ENCODE measurements around the gene NUP210.

NUP210 gene

DNA sequence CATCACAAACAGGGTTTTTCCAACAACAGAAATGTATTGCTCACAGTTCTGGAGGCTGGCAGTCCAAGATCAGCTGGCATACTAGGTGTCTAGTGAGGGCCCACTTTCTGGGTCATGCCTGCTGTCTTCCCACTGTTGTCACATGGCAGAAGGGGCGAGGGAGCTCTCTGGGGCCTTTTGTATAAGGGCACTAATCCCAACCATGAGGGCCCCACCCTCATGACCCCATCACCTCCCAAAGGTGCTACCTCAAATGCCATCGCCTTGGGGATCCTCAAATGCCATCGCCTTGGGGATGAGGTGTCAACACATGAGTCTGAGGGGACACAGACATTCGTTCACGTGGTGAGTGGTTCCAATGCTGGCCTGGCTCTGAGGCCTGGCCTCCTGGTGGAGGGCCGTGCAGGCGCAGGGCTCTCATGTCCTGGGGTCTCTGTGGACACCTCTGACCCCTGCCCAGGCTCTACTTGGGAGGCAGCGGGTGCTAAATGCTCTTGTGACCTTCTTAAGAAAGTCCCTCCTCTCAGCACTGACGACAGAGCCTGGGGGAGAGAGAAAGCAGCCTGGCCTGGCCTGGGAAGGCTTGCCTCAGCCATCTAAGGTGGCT, 16.8 kb downstream of the NUP210 start:
- TF ChIP-seq YY1 (IDR thresholded peaks at IDR 0.05; ENCODE audit: insufficient read depth, insufficient read length) (no peak), SUZ12 (IDR thresholded peaks at IDR 0.05; ENCODE audit: extremely low read depth, insufficient read depth, insufficient read length) (no peak), ZNF274 (IDR thresholded peaks at IDR 0.05; ENCODE audit: low read depth, low read length) (no peak)
- Histone ChIP-seq H3K36me3 (ENCODE audit: insufficient read depth, insufficient read length, low read length) (no peaks in the 10 kb centered on the region), H3K4me3 (ENCODE audit: insufficient read length, low read depth) (no peak overlapping the region), H3K4me1 (ENCODE audit: insufficient read depth, insufficient read length) (peaks cover 13% of the 10 kb centered on the region), H3K27me3 (ENCODE audit: insufficient read depth, insufficient read length) (no peaks in the 10 kb centered on the region), H3K9ac (ENCODE audit: insufficient read length, low read depth) (peak overlapping the region; percentile 58), H3K9me3 (ENCODE audit: insufficient read depth, low read length) (peaks cover 9% of the 10 kb centered on the region; the same call in 1 of the 2 replicates)
- DNase-seq (ENCODE audit: low read depth, low spot score): no peak

DNA sequence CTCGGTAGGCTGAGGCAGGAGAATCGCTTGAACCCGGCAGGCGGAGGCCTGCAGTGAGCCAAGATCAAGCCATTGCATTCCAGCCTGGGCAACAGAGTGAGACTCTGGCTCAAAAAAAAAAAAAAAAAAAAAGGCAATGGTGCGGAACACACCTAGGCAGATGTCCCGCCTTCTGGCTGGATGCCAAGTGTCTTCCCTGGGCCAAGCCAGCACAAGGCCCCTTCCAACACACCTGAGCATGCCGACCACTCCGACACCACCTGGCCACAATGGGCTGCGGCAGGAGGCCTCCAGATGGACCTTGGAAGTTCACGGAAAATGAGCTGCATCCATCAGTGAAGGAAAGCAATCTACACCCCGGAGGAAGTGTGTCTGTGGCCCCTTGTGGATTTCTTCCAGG, 19.0 kb downstream of the NUP210 start:
- H3K4me1 ChIP-seq (ENCODE audit: insufficient read depth, insufficient read length): peaks cover 18% of the 10 kb centered on the region
- DNase-seq (ENCODE audit: low read depth, low spot score): no peak
- no peak overlapping the region for H3K9ac ChIP-seq (ENCODE audit: insufficient read length, low read depth)
- H3K9me3 ChIP-seq (ENCODE audit: insufficient read depth, low read length): no peaks in the 10 kb centered on the region
- no peak overlapping the region for H3K4me3 ChIP-seq (ENCODE audit: insufficient read length, low read depth)
- no peaks in the 10 kb centered on the region for H3K27me3 ChIP-seq (ENCODE audit: insufficient read depth, insufficient read length)
- TF ChIP-seq YY1 (IDR thresholded peaks at IDR 0.05; ENCODE audit: insufficient read depth, insufficient read length): no peak
- TF ChIP-seq ZNF274 (IDR thresholded peaks at IDR 0.05; ENCODE audit: low read depth, low read length): no peak
- TF ChIP-seq SUZ12 (IDR thresholded peaks at IDR 0.05; ENCODE audit: extremely low read depth, insufficient read depth, insufficient read length): no peak
- H3K36me3 ChIP-seq (ENCODE audit: insufficient read depth, insufficient read length, low read length): no peaks in the 10 kb centered on the region

DNA sequence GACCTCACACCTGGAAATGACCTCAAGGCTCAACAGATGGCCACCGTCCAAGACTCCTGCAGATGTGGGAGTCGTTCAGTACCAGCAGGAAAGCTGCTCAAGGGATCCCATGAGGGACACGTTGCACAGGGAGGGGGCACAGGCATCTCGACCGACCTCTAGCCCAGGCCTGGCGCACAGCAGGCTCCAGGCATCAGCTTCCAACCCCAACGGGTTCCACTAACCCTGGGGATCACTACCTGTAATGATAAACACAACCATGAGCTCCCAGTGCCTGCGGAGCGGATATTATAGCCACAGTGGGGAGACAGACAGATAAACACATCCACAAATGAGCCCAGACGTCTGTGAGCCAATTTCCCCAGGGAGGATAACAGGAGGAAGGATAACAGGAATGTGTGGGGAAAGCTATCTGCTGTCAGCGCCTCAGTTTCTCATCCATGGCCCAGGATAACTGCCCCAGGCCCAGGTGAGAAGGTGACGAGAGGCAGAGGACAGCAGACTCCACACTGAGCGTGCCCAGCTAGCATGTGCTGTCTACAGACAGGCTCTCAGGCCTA, 19.9 kb downstream of the NUP210 start:
- no peak for DNase-seq (ENCODE audit: low read depth, low spot score)
- Histone ChIP-seq H3K4me3 (ENCODE audit: insufficient read length, low read depth) (no peak overlapping the region), H3K4me1 (ENCODE audit: insufficient read depth, insufficient read length) (peaks cover 17% of the 10 kb centered on the region), H3K27me3 (ENCODE audit: insufficient read depth, insufficient read length) (no peaks in the 10 kb centered on the region), H3K36me3 (ENCODE audit: insufficient read depth, insufficient read length, low read length) (no peaks in the 10 kb centered on the region), H3K9ac (ENCODE audit: insufficient read length, low read depth) (no peak overlapping the region), H3K9me3 (ENCODE audit: insufficient read depth, low read length) (no peaks in the 10 kb centered on the region)
- no peak for TF ChIP-seq ZNF274 (IDR thresholded peaks at IDR 0.05; ENCODE audit: low read depth, low read length)
- no peak for TF ChIP-seq YY1 (IDR thresholded peaks at IDR 0.05; ENCODE audit: insufficient read depth, insufficient read length)
- no peak for TF ChIP-seq SUZ12 (IDR thresholded peaks at IDR 0.05; ENCODE audit: extremely low read depth, insufficient read depth, insufficient read length)

DNA sequence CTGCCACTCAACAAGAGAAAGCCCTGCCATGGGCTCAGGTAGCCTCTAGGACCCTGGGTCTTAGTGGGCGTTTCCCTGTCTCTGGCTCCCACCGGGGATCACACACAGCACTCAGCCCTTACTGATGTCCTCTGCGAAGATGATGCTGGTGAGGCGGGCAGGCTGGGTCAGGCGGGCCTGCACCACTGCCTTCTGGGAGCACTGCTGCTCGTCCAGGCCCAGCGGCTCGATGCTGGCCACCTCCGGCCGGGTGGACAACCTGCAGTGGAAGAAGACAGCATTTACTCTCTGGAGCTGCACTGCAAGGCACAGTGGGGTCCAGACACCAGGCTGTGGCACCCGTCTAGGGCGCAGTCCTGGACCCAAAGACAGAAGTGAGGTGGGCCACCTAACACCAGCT, 20.5 kb downstream of the NUP210 start:
- no peaks in the 10 kb centered on the region for H3K9me3 ChIP-seq (ENCODE audit: insufficient read depth, low read length)
- no peak for DNase-seq (ENCODE audit: low read depth, low spot score)
- peaks cover 11% of the 10 kb centered on the region for H3K4me1 ChIP-seq (ENCODE audit: insufficient read depth, insufficient read length)
- H3K9ac ChIP-seq (ENCODE audit: insufficient read length, low read depth): no peak overlapping the region
- H3K27me3 ChIP-seq (ENCODE audit: insufficient read depth, insufficient read length): no peaks in the 10 kb centered on the region
- no peaks in the 10 kb centered on the region for H3K36me3 ChIP-seq (ENCODE audit: insufficient read depth, insufficient read length, low read length)
- TF ChIP-seq YY1 (IDR thresholded peaks at IDR 0.05; ENCODE audit: insufficient read depth, insufficient read length) (no peak), SUZ12 (IDR thresholded peaks at IDR 0.05; ENCODE audit: extremely low read depth, insufficient read depth, insufficient read length) (no peak), ZNF274 (IDR thresholded peaks at IDR 0.05; ENCODE audit: low read depth, low read length) (no peak)
- no peak overlapping the region for H3K4me3 ChIP-seq (ENCODE audit: insufficient read length, low read depth)

DNA sequence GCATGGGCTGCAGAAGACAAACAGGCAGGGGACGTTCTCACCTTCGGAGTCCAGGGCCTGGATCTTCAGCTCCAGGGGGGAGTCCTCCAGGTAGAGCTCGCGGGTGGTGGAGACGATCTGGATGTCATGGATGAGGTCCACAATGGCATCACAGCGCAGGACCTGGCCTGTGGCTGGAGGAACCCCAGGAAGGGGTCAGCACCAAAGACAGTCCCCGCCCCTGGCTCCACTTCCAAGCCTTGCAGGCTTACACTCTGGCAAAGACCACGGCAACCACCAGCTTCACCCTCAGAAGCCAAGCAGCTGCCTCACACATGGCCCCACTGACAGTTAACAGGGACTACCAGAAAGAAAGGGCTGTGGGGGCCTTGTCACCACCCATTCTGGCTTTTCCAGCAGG, 22.8 kb downstream of the NUP210 start:
- no peak for TF ChIP-seq YY1 (IDR thresholded peaks at IDR 0.05; ENCODE audit: insufficient read depth, insufficient read length)
- no peak for TF ChIP-seq ZNF274 (IDR thresholded peaks at IDR 0.05; ENCODE audit: low read depth, low read length)
- no peak for TF ChIP-seq SUZ12 (IDR thresholded peaks at IDR 0.05; ENCODE audit: extremely low read depth, insufficient read depth, insufficient read length)
- DNase-seq (ENCODE audit: low read depth, low spot score): no peak
- Histone ChIP-seq H3K9ac (ENCODE audit: insufficient read length, low read depth) (no peak overlapping the region), H3K9me3 (ENCODE audit: insufficient read depth, low read length) (no peaks in the 10 kb centered on the region), H3K36me3 (ENCODE audit: insufficient read depth, insufficient read length, low read length) (no peaks in the 10 kb centered on the region), H3K4me1 (ENCODE audit: insufficient read depth, insufficient read length) (peaks cover 6% of the 10 kb centered on the region), H3K4me3 (ENCODE audit: insufficient read length, low read depth) (no peak overlapping the region), H3K27me3 (ENCODE audit: insufficient read depth, insufficient read length) (no peaks in the 10 kb centered on the region)

DNA sequence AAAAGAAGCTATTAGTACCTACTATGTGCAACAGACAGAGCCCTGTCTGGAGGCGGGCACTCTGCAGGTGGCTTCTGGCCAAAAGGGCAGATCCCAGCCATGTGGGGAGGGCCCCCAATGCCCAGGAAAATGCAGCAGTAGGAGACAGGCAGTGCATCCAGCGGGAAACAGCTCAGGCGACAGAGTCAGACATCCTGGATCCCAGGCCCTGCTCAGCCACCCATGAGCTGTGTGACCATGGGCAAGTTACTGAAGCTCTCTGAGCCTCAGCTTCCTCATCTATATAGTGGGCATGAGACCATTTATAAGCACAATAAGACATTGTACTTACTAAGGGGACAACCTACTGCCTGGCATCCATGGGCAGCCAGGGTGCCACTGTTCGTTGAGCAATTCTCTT, 25.8 kb downstream of the NUP210 start:
- TF ChIP-seq SUZ12 (IDR thresholded peaks at IDR 0.05; ENCODE audit: extremely low read depth, insufficient read depth, insufficient read length) (no peak), ZNF274 (IDR thresholded peaks at IDR 0.05; ENCODE audit: low read depth, low read length) (no peak), YY1 (IDR thresholded peaks at IDR 0.05; ENCODE audit: insufficient read depth, insufficient read length) (no peak)
- Histone ChIP-seq H3K36me3 (ENCODE audit: insufficient read depth, insufficient read length, low read length) (peaks cover 4% of the 10 kb centered on the region), H3K4me1 (ENCODE audit: insufficient read depth, insufficient read length) (peaks cover 11% of the 10 kb centered on the region), H3K9me3 (ENCODE audit: insufficient read depth, low read length) (no peaks in the 10 kb centered on the region), H3K4me3 (ENCODE audit: insufficient read length, low read depth) (no peak overlapping the region), H3K9ac (ENCODE audit: insufficient read length, low read depth) (no peak overlapping the region), H3K27me3 (ENCODE audit: insufficient read depth, insufficient read length) (no peaks in the 10 kb centered on the region)
- DNase-seq (ENCODE audit: low read depth, low spot score): no peak

DNA sequence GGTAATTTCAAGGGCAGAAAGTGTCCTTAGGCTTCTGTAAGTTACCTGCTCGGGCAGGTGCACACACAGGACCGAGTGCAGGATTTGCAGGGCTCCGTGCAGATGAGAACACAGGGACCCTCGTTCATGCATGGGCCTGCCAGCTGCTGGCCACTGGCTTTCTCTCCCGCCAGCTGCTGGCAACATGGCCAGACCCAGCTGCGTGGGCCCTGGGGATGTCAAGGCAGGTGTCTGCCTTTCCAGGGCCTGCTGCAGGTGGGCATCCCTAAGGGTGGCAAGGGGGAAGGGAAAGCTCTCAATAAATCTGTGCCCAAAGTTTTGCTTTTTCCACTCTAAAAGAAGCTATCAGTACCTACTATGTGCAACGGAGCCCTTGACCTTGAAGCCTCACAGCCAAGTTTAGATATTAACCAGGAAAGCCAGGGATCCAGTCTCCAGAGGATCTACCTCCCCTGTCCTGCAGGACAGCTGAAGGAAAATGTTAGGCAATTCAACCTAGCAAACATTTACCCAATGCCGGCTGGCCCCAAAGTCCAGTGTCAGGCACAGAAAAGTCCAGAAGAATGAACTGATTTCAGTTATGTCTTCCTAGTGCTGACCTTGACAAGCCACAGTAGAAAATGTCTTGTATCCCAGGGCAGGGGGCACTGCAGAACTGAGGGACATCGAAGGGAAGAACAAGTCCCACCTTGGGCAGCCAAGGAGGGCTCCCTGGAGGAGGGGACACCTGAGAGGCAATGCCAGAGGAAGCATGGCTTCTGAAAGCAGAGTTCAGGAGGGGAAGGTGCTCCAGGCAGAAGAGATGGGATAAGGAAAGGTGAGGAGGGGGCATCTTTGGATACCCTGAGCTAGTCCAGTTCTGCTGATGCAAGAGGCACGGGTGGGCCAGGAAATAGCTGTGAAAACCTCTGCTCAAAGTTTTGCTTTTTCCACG, 26.4 kb downstream of the NUP210 start:
- no peak for DNase-seq (ENCODE audit: low read depth, low spot score)
- Histone ChIP-seq H3K27me3 (ENCODE audit: insufficient read depth, insufficient read length) (no peaks in the 10 kb centered on the region), H3K36me3 (ENCODE audit: insufficient read depth, insufficient read length, low read length) (peaks cover 5% of the 10 kb centered on the region)

More for the DNA sequence above, 26.4 kb downstream of the NUP210 start:
- H3K9me3 ChIP-seq (ENCODE audit: insufficient read depth, low read length): no peaks in the 10 kb centered on the region
- no peak overlapping the region for H3K4me3 ChIP-seq (ENCODE audit: insufficient read length, low read depth)
- TF ChIP-seq ZNF274 (IDR thresholded peaks at IDR 0.05; ENCODE audit: low read depth, low read length): no peak
- no peak for TF ChIP-seq YY1 (IDR thresholded peaks at IDR 0.05; ENCODE audit: insufficient read depth, insufficient read length)
- no peak for TF ChIP-seq SUZ12 (IDR thresholded peaks at IDR 0.05; ENCODE audit: extremely low read depth, insufficient read depth, insufficient read length)
- H3K9ac ChIP-seq (ENCODE audit: insufficient read length, low read depth): no peak overlapping the region
- H3K4me1 ChIP-seq (ENCODE audit: insufficient read depth, insufficient read length): peaks cover 15% of the 10 kb centered on the region
